K562 (cell line): ENCODE results near the gene ARID3A. TPM values are rescaled to one million over a fixed set of nuclear protein-coding genes. Genes with fewer than 3 reads are reported as not detected.

ENCODE experiments used
- ATAC-seq: fragments of 200-7000 bp; cut with Tn5 transposase; 3 replicates; pipeline ENCODE4 v1.9.1; 2020; ENCODE audit warnings: moderate library complexity
- BruUV-seq: library from RNA; stranded (reverse); fragments of 400-500 nt; replicated peaks from 2 replicates; lab custom pipeline; 2021; lab: Mats Ljungman, UMichigan
- CTCF ChIA-PET: fragments of 300-600 bp; formaldehyde crosslinking; extraction: SDS; loops from one replicate; lab custom pipeline; 2021; ENCODE audit warnings: low intra/inter-chr PET ratio; lab: Yijun Ruan, JAX
- POLR2A ChIA-PET: fragments of 300-600, 350-650 bp; sonication (Branson Sonifier 250); formaldehyde crosslinking; extraction: SDS; loops from one replicate; lab custom pipeline; 2021; ENCODE audit warnings: antibody characterized with exemption, inconsistent platforms; lab: Yijun Ruan, JAX
- DNase-seq, 4 experiments: peaks; one replicate each; pipeline versions ENCODE4 v3.0.0 to v3.0.0-alpha.2; 2011 to 2018; ENCODE audit warnings: low spot score in 3 of 4, mixed read lengths in 3 of 4; ENCODE audit errors: extremely low read depth in 1 of 4
- FAIRE-seq: peaks from 2 replicates; lab custom pipeline; 2011; peaks lifted over from hg19 to GRCh38; lab: Jason Lieb, UNC
- H2AFZ ChIP-seq: 2 replicates; pipeline ENCODE4 v1.6.0; 2011; ENCODE audit warnings: low read depth, low read length, control low read depth, inconsistent platforms
- H3K27ac ChIP-seq: fragments of 200-600 bp; 3 replicates; pipeline ENCODE4 v1.8.0; 2011; ENCODE audit warnings: low read depth, mild to moderate bottlenecking, control low read depth, inconsistent platforms, low read length, moderate library complexity, mixed read lengths; ENCODE audit errors: extremely low read depth
- H3K27me3 ChIP-seq, 2 experiments: fragments of 300-600 bp in 1 of 2; 2 replicates in 1 of 2; 3 replicates in 1 of 2; pipeline versions ENCODE4 v1.6.0 to v1.8.0; 2011; ENCODE audit warnings: inconsistent platforms in 2 of 2, low read length in 2 of 2, mild to moderate bottlenecking in 1 of 2, mixed read lengths in 1 of 2, moderate library complexity in 1 of 2; ENCODE audit not compliant: control insufficient read depth in 2 of 2, insufficient read depth in 2 of 2
- H3K36me3 ChIP-seq: fragments of 300-600 bp; 3 replicates; pipeline ENCODE4 v1.8.0; 2011; ENCODE audit warnings: mild to moderate bottlenecking, low read length, inconsistent platforms; ENCODE audit not compliant: control insufficient read depth, insufficient read depth
- H3K4me1 ChIP-seq, 2 experiments: fragments of 200-600 bp in 1 of 2; replicated peaks in 1 of 2; 2 replicates in 1 of 2; 3 replicates in 1 of 2; pipeline versions ENCODE4 v1.5.1 to v1.8.0; 2011; ENCODE audit warnings: inconsistent platforms in 2 of 2, low read length in 2 of 2, mild to moderate bottlenecking in 1 of 2, mixed read lengths in 1 of 2, moderate library complexity in 1 of 2; ENCODE audit not compliant: control insufficient read depth in 2 of 2, insufficient read depth in 2 of 2
- H3K4me2 ChIP-seq: 2 replicates; pipeline ENCODE4 v1.6.1; 2011; ENCODE audit warnings: low read length, control low read depth, inconsistent platforms, mixed read lengths; ENCODE audit not compliant: insufficient read depth
- H3K4me3 ChIP-seq: fragments of 200-600 bp; sonication (generic), shearing (Covaris generic); 2 replicates; pipeline ENCODE4 v1.5.1; 2016; ENCODE audit warnings: control low read depth, inconsistent platforms
- H3K79me2 ChIP-seq: fragments of 200-600 bp; 3 replicates; pipeline ENCODE4 v1.8.0; 2011; ENCODE audit warnings: low read length, inconsistent platforms; ENCODE audit not compliant: control insufficient read depth, insufficient read depth
- H3K9ac ChIP-seq, 2 experiments: 2 replicates each; pipeline versions ENCODE4 v1.6.0 to v1.6.1; 2011; ENCODE audit warnings: low read depth in 2 of 2, low read length in 2 of 2, control low read depth in 1 of 2, inconsistent platforms in 1 of 2, mild to moderate bottlenecking in 1 of 2, mixed read lengths in 1 of 2; ENCODE audit not compliant: insufficient read depth in 1 of 2
- H3K9me1 ChIP-seq: one replicate; pipeline ENCODE4 v1.6.0; 2011; ENCODE audit warnings: inconsistent platforms, mild to moderate bottlenecking, low read length, moderate library complexity; ENCODE audit not compliant: control insufficient read depth, insufficient read depth
- H3K9me3 ChIP-seq: replicated peaks from 2 replicates; pipeline ENCODE4 v1.5.1; 2011; ENCODE audit warnings: low read depth, low read length, inconsistent platforms; ENCODE audit not compliant: control insufficient read depth, insufficient read depth
- H4K20me1 ChIP-seq: replicated peaks from 2 replicates; pipeline ENCODE4 v1.6.1; 2011; ENCODE audit warnings: low read length, inconsistent platforms, mixed read lengths; ENCODE audit not compliant: control insufficient read depth, insufficient read depth
- ATF7 ChIP-seq: fragments of 450-650 bp; IDR thresholded peaks from 2 replicates; pipeline ENCODE4 v1.7.1; 2014; ENCODE audit warnings: mild to moderate bottlenecking, moderate library complexity
- FUS ChIP-seq: fragments of 200-400 bp; formaldehyde crosslinking; optimal IDR thresholded peaks from 2 replicates; pipeline ENCODE3; 2017; ENCODE audit warnings: low read depth, low read length
- KDM4B ChIP-seq, 2 experiments: fragments of 450-650 bp in 1 of 2; sonication (generic) in 1 of 2; IDR thresholded peaks; 2 replicates each; pipeline ENCODE4 v1.6.1; 2016 to 2017; ENCODE audit warnings: borderline replicate concordance in 2 of 2, antibody characterized with exemption in 1 of 2, low read depth in 1 of 2, mild to moderate bottlenecking in 1 of 2
- KHSRP ChIP-seq: fragments of 450-650 bp; IDR thresholded peaks from 2 replicates; pipeline ENCODE4 v1.6.1; 2017
- NRF1 ChIP-seq, 2 experiments: fragments of 450-650 bp; IDR thresholded peaks in 1 of 2; conservative IDR thresholded peaks in 1 of 2; 2 replicates each; pipeline ENCODE4 v1.6.1; 2014; ENCODE audit warnings: mild to moderate bottlenecking in 2 of 2
- PHF21A ChIP-seq: fragments of 450-650 bp; IDR thresholded peaks from 2 replicates; pipeline ENCODE4 v1.6.1; 2017; ENCODE audit warnings: low read depth, borderline replicate concordance
- SAP30 ChIP-seq: fragments of 200-600 bp; sonication (generic); IDR thresholded peaks from 2 replicates; pipeline ENCODE4 v1.6.1; 2012; ENCODE audit warnings: borderline replicate concordance, low read depth, mild to moderate bottlenecking, moderate library complexity, low read length, control low read depth, inconsistent platforms; ENCODE audit not compliant: insufficient read depth, poor library complexity, severe bottlenecking
- TBL1XR1 ChIP-seq, 2 experiments: IDR thresholded peaks; 2 replicates each; pipeline ENCODE4 v1.6.1; 2012; ENCODE audit warnings: improper control_type of control experiment in 2 of 2, low read length in 2 of 2, mild to moderate bottlenecking in 1 of 2
- TBP ChIP-seq: optimal IDR thresholded peaks from 2 replicates; pipeline ENCODE3; 2011; ENCODE audit warnings: low read depth, low read length, improper control_type of control experiment
- ZNF512 ChIP-seq: IDR thresholded peaks from 2 replicates; pipeline ENCODE4 v1.6.1; 2016; ENCODE audit warnings: missing genetic modification characterization, missing compliant biosample characterization
- WGBS: fragments of 100-300 bp; shearing (Covaris generic); methylation state at CpG from one replicate; pipeline ENCODE4 v1.1.6; 2016; ENCODE audit warnings: low coverage, mixed read lengths; ENCODE audit not compliant: insufficient coverage; ENCODE audit errors: missing lambda C conversion rate; 5-methylcytosine and 5-hydroxymethylcytosine counted together
- in situ Hi-C: fragments of 300-500 bp; cut with MboI; formaldehyde crosslinking; loops from 4 replicates; pipeline ENCODE4 v1.15.0; 2018; ENCODE audit warnings: inconsistent platforms, mixed read lengths
- intact Hi-C: fragments of 100-400 bp; cut with micrococcal nuclease; formaldehyde crosslinking; loops from 2 replicates; pipeline ENCODE4 v1.14.2; 2022
- polyA plus RNA-seq, 8 experiments: library from polyadenylated mRNA; depleted of rRNA in 4 of 8; stranded (reverse) in 5 of 8; unstranded in 3 of 8; fragments of >200 nt; fragmentation: Nextera tagmentation in 2 of 8; fragmentation: Illumina TruSeq in 1 of 8; extraction: Ambion mirVana in 2 of 8; extraction: Trizol in 1 of 8; gene quantifications; 2 replicates each; pipeline versions ENCODE4 v1.2.1 to v1.2.3, GENCODE V29; 2011 to 2014; ENCODE audit warnings: inconsistent platforms in 1 of 8, missing spikeins in 1 of 8
- total RNA-seq, 7 experiments: library from RNA; depleted of rRNA in 6 of 7; stranded (reverse); fragments of >200 nt in 6 of 7; fragmentation: Illumina TruSeq in 2 of 7; extraction: Trizol in 2 of 7; gene quantifications; 2 replicates each; pipeline versions ENCODE4 v1.2.1 to v1.2.3, GENCODE V29; 2011 to 2021; ENCODE audit warnings: low replicate concordance in 1 of 7
- TF ChIP-seq, protein P1 (sequence below): fragments of 250-450 bp; sonication (Bioruptor Pico); IDR thresholded peaks from 2 replicates; pipeline ENCODE4 v1.4.0; 2020; ENCODE audit warnings: mild to moderate bottlenecking, moderate library complexity
- TF ChIP-seq, protein P2 (sequence below), 2 experiments: fragments of 450-650 bp in 1 of 2; sonication (generic) in 1 of 2; formaldehyde crosslinking; conservative IDR thresholded peaks; 2 replicates each; pipeline versions ENCODE4 v1.4.0 to v1.8.1; 2020 to 2022; ENCODE audit warnings: mild to moderate bottlenecking in 1 of 2, missing genetic modification reagents in 1 of 2
- TF ChIP-seq, protein P3 (sequence below), 3 experiments: fragments of 200-800 bp in 1 of 3; sonication (Bioruptor generic) in 1 of 3; sonication (generic) in 1 of 3; formaldehyde crosslinking in 1 of 3; IDR thresholded peaks; 2 replicates each; pipeline versions ENCODE4 v1.6.1 to v1.8.0; 2016 to 2022; ENCODE audit warnings: mild to moderate bottlenecking in 2 of 3, missing compliant biosample characterization in 2 of 3, missing genetic modification characterization in 2 of 3, missing genetic modification reagents in 1 of 3

Gene ARID3A
- total and polyA plus RNA-seq, 9 of the 15 experiments (the other 6 are each of a cell fraction or from before 2014, with no cell fraction given), result 1.4 to 118 (median 31.2) TPM

DNA sequence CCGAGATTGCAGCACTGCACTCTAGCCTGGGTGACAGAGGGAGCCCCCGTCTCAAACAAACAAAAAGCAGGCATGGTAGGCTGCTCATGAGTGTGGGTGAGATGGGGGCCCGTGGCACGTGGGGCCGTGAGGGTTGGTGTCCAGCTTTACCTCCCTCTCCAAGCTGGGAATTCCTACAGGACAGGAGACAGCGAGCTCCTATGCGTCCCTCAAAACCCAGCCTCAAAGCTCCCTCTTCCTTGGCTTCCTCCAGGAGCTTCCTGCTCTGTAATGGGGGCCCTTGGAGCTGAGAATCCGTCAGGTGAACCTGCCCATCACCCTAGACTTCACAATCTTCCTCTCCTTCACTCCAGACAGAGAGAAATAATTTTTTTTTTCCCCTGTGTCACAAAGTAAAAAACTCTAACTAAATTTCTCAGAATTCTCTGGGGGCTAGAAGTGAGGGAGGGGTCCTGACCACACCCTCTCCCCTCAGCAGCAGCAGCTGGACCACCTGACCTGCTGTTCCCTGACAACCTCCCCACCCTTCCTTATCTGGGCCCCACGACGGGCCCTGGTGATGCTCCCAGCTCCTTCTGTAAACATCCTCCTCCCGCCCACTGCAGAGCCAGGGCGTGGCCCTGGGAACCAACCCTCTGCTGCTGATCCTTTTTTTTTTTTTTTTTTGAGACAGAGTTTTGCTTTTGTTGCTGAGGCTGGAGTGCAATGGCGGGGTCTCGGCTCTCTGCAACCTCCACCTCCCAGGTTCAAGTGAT is 36.2 kb downstream of the ARID3A start:
- Histone ChIP-seq H4K20me1 (no peaks in the 10 kb centered on the region), H2AFZ (no peak overlapping the region), H3K4me1 (peaks cover 38 to 74% of the 10 kb centered on the region in 2 experiments), H3K27ac (peak overlapping the region; percentile 65), H3K79me2 (peaks cover 47% of the 10 kb centered on the region), H3K27me3 (no peaks in the 10 kb centered on the region), H3K36me3 (peaks cover 69% of the 10 kb centered on the region; the same call in 2 of the 3 replicates), H3K4me2 (peak overlapping the region; percentile 21; the same call in 1 of the 2 replicates), H3K4me3 (no peak overlapping the region), H3K9me1 (no peaks in the 10 kb centered on the region), H3K9me3 (peaks cover 12% of the 10 kb centered on the region), H3K9ac (no peak overlapping the region)
- peak; percentile 87 to 97 (median 92) for DNase-seq
- peak; percentile 87 for ATAC-seq
- in situ Hi-C loops (no loop called here), intact Hi-C loops (no loop called here)
- CTCF ChIA-PET, result interaction anchor here (0.6 kb wide), 1 partner anchor 488 kb away, joined by 3 read pairs; the partner anchor contains the start of gene APC2
- POLR2A ChIA-PET, result interaction anchor here (0.6 to 1.9 kb wide), 11 partner anchors 8 to 78 kb away, joined by 3 to 8 read pairs (median 4); no protein-coding TSS in a partner anchor
- WGBS, result 20% methylated on average over 9 of the region's 14 CpGs
- FAIRE-seq, result peak; percentile 95
- BruUV-seq, result no TSS peak
- TF ChIP-seq, protein P1, sequence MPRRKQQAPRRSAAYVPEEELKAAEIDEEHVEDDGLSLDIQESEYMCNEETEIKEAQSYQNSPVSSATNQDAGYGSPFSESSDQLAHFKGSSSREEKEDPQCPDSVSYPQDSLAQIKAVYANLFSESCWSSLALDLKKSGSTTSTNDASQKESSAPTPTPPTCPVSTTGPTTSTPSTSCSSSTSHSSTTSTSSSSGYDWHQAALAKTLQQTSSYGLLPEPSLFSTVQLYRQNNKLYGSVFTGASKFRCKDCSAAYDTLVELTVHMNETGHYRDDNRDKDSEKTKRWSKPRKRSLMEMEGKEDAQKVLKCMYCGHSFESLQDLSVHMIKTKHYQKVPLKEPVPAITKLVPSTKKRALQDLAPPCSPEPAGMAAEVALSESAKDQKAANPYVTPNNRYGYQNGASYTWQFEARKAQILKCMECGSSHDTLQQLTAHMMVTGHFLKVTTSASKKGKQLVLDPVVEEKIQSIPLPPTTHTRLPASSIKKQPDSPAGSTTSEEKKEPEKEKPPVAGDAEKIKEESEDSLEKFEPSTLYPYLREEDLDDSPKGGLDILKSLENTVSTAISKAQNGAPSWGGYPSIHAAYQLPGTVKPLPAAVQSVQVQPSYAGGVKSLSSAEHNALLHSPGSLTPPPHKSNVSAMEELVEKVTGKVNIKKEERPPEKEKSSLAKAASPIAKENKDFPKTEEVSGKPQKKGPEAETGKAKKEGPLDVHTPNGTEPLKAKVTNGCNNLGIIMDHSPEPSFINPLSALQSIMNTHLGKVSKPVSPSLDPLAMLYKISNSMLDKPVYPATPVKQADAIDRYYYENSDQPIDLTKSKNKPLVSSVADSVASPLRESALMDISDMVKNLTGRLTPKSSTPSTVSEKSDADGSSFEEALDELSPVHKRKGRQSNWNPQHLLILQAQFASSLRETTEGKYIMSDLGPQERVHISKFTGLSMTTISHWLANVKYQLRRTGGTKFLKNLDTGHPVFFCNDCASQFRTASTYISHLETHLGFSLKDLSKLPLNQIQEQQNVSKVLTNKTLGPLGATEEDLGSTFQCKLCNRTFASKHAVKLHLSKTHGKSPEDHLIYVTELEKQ (CRISPR knock-in tag), result no peak
- TF ChIP-seq, protein P2, sequence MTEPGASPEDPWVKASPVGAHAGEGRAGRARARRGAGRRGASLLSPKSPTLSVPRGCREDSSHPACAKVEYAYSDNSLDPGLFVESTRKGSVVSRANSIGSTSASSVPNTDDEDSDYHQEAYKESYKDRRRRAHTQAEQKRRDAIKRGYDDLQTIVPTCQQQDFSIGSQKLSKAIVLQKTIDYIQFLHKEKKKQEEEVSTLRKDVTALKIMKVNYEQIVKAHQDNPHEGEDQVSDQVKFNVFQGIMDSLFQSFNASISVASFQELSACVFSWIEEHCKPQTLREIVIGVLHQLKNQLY (CRISPR knock-in tag; conservative IDR thresholded peaks at IDR 0.05), result no peak
- TF ChIP-seq, protein P3, sequence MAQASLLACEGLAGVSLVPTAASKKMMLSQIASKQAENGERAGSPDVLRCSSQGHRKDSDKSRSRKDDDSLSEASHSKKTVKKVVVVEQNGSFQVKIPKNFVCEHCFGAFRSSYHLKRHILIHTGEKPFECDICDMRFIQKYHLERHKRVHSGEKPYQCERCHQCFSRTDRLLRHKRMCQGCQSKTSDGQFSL (CRISPR knock-in tag; IDR thresholded peaks at IDR 0.05), result no peak
- TF ChIP-seq, protein P3 (tag; IDR thresholded peaks at IDR 0.05), result no peak
- no peak for TF ChIP-seq KHSRP
- TF ChIP-seq ZNF512 (tag), result no peak
- no peak for TF ChIP-seq KDM4B (IDR thresholded peaks at IDR 0.05; ENCODE audit: borderline replicate concordance in 2 of 2, low read depth in 1 of 2)
- no peak for TF ChIP-seq TBL1XR1 (IDR thresholded peaks at IDR 0.05; ENCODE audit: low read length in 2 of 2)
- no peak for TF ChIP-seq ATF7
- no peak for TF ChIP-seq NRF1 (conservative IDR thresholded peaks at IDR 0.05 in 1 of 2, IDR thresholded peaks at IDR 0.05 in 1 of 2)
- TF ChIP-seq SAP30, result no peak
- TF ChIP-seq FUS, result no peak
- no peak for TF ChIP-seq PHF21A
- no peak for TF ChIP-seq TBP
